Measurements from ENCODE around the gene ADGRL3. TPM values are rescaled to one million over a fixed set of nuclear protein-coding genes. Genes with fewer than 3 reads are reported as not detected.

ADGRL3 gene
- total RNA-seq, 1 donor from 2014 or later, result 34.5 TPM

DNA sequence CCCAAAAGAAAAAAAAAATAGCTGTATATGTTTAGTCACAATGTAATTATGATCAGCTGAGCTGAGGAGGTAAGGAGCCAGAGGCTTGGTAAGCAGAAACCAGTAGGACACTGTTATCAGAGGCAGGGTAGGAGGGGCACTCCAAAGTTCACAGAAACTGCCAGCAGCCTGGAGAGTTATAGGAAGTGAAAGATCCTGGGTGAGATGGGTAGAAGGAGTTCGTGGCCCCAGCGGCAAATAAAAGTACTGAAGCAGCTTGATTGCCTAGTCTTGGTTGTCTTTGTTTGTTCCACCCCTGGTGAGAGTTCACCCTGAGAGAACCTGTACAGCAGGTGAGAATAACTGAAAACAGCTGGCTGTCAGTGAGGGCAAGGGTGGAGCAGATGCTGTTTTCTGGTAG is 340.8 kb downstream of the ADGRL3 start:
- no peak for DNase-seq (ENCODE audit: low read depth, low spot score)
- Mint-ChIP-seq H3K9me3 (peaks cover 12% of the 10 kb centered on the region), H3K4me3 (no peak overlapping the region), H3K4me1 (peaks cover 11% of the 10 kb centered on the region), H3K27ac (ENCODE audit: unreplicated experiment) (no peak overlapping the region), H3K36me3 (ENCODE audit: low read depth) (peaks cover 8% of the 10 kb centered on the region), H3K27me3 (ENCODE audit: low read depth) (no peaks in the 10 kb centered on the region)
- TF ChIP-seq, protein P1, sequence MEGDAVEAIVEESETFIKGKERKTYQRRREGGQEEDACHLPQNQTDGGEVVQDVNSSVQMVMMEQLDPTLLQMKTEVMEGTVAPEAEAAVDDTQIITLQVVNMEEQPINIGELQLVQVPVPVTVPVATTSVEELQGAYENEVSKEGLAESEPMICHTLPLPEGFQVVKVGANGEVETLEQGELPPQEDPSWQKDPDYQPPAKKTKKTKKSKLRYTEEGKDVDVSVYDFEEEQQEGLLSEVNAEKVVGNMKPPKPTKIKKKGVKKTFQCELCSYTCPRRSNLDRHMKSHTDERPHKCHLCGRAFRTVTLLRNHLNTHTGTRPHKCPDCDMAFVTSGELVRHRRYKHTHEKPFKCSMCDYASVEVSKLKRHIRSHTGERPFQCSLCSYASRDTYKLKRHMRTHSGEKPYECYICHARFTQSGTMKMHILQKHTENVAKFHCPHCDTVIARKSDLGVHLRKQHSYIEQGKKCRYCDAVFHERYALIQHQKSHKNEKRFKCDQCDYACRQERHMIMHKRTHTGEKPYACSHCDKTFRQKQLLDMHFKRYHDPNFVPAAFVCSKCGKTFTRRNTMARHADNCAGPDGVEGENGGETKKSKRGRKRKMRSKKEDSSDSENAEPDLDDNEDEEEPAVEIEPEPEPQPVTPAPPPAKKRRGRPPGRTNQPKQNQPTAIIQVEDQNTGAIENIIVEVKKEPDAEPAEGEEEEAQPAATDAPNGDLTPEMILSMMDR (conservative IDR thresholded peaks at IDR 0.05), result no peak

- Mint-ChIP-seq H3K27ac (ENCODE audit: unreplicated experiment) (no peak overlapping the region), H3K4me3 (no peak overlapping the region), H3K9me3 (peaks cover 9% of the 10 kb centered on the region), H3K36me3 (ENCODE audit: low read depth) (peaks cover 5% of the 10 kb centered on the region), H3K4me1 (peaks cover 11% of the 10 kb centered on the region), H3K27me3 (ENCODE audit: low read depth) (no peaks in the 10 kb centered on the region)
- TF ChIP-seq, protein P1 (conservative IDR thresholded peaks at IDR 0.05), result peak; percentile 45
- no peak for DNase-seq (ENCODE audit: low read depth, low spot score)
These were observed 341.3 kb downstream of the ADGRL3 start for GRCh38 chr4:61541459-61541858.

DNA sequence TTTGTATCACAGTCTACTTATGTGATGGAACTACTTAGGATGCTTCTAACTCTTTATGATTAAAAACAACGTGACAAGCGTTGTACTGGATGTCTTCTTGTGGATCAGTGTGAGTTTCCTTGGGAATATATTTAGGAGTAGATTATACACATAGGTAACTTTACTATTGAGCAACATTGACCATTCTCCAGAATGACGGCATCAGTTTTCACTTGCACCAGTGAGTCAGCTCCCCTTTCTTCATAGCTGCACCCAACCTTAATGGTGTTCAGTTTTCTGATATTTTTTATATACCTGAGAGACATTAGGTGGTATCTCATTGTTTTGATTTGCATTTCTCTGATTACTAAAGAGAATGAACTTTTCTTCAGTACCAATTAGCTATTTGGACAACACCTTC is 343.9 kb downstream of the ADGRL3 start:
- H3K4me3 Mint-ChIP-seq, result no peak overlapping the region

DNA sequence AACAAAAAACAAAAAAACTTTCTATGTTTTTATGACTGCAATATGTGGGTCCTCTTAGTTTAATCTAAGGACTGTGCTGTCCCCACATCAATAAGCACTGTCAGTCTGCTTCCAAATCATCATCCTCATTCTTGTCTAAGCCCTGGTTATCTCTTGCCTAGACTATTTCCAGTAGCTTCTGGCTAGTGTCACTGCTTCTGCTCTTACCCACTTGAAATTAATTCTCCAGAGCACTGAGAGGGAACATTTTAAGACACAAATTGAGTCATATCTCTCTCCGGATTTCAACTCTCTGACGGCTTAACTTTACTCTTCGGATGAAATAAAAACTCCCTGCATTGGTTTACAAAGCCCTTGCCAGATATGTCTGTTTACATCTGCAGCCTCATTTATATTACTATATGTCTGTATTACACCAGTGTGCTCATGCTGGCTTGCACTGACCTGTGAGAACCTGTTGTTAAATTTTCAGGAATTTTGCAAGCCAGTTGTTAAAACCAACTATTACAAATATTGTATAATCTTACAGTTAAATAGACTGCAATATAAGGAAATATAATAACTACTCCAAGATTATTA is 345.9 kb downstream of the ADGRL3 start:
- DNase-seq (ENCODE audit: low read depth, low spot score), result no peak

More for the DNA sequence above, 343.9 kb downstream of the ADGRL3 start:
- Mint-ChIP-seq H3K4me1 (peaks cover 11% of the 10 kb centered on the region), H3K27ac (ENCODE audit: unreplicated experiment) (no peak overlapping the region), H3K9me3 (no peaks in the 10 kb centered on the region), H3K27me3 (ENCODE audit: low read depth) (no peaks in the 10 kb centered on the region), H3K36me3 (ENCODE audit: low read depth) (no peaks in the 10 kb centered on the region)
- TF ChIP-seq, protein P1 (conservative IDR thresholded peaks at IDR 0.05), result no peak
- no peak for DNase-seq (ENCODE audit: low read depth, low spot score)

DNA sequence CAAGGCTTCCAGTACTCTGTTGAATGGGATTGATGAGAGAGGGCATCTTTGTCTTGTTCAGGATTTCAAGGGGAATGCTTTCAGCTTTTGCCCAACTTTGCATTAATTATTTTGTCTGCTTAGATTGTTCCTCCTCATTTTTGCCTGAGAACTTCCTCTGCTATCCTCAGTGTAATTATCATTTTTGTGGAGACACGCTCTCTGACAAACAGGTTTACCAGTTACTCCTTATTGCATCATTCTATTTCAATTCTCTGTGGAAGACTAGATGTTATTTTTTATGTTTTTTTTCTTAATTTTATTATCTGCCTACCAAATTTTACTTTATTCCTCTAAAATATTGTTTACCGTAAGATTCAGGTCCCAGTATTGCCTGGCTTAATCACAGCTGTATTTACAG is 349.2 kb downstream of the ADGRL3 start:
- DNase-seq (ENCODE audit: low read depth, low spot score), result no peak
- peaks cover 4% of the 10 kb centered on the region for H3K36me3 Mint-ChIP-seq (ENCODE audit: low read depth)
- peaks cover 3% of the 10 kb centered on the region for H3K9me3 Mint-ChIP-seq

More for the DNA sequence above, 345.9 kb downstream of the ADGRL3 start:
- Mint-ChIP-seq H3K27ac (ENCODE audit: unreplicated experiment) (no peak overlapping the region), H3K4me3 (no peak overlapping the region), H3K4me1 (peaks cover 10% of the 10 kb centered on the region), H3K9me3 (no peaks in the 10 kb centered on the region), H3K36me3 (ENCODE audit: low read depth) (no peaks in the 10 kb centered on the region), H3K27me3 (ENCODE audit: low read depth) (no peaks in the 10 kb centered on the region)
- TF ChIP-seq, protein P1 (conservative IDR thresholded peaks at IDR 0.05), result no peak

More for the DNA sequence above, 349.2 kb downstream of the ADGRL3 start:
- TF ChIP-seq, protein P1 (conservative IDR thresholded peaks at IDR 0.05), result no peak
- Mint-ChIP-seq H3K4me3 (no peak overlapping the region), H3K4me1 (peaks cover 4% of the 10 kb centered on the region), H3K27me3 (ENCODE audit: low read depth) (no peaks in the 10 kb centered on the region), H3K27ac (ENCODE audit: unreplicated experiment) (no peak overlapping the region)
